ENCODE data around the gene LTF. TPM values are rescaled to one million over a fixed set of nuclear protein-coding genes. Genes with fewer than 3 reads are reported as not detected.

Gene LTF
- total and polyA plus RNA-seq, 4 donors = 0.13 to 5.5 (median 1.9) TPM

DNA sequence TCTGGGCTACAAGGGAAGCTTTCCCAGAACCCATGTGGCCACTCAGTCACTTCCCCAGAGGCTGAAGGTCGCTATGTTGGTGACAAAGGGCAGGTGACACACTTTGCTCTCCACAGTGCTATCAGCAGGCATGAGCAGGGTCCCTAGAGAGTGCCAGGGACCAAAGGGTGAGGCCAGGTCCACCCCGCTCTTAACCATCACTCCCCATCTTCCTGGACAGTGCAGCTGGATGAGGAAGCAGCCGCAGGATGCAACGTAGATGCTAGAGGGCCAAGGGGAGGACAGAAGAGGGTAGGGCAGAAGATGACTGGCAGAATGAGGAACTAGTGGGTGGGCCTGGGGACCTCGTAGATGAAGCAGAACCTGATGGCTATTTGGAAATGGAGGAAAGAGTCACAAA is 13.6 kb upstream of the LTF start:
- H3K27ac ChIP-seq (ENCODE audit: low read depth in 1 of 2, low read length in 2 of 2) = no peak overlapping the region
- DNase-seq (peak in 1 of 2 donors; percentile 65), ATAC-seq (ENCODE audit: low FRiP score) (no peak)
- no peak overlapping the region for H3K4me3 ChIP-seq (ENCODE audit: low read length in 2 of 2)
- peaks cover 2% of the 10 kb centered on the region for H3K9me3 ChIP-seq (ENCODE audit: control insufficient read depth, low read length)
- intact Hi-C loops (cut with DNase I) = no loop called here
- H3K36me3 ChIP-seq (ENCODE audit: control insufficient read depth in 1 of 2, insufficient read depth in 2 of 2, low read length in 1 of 2) = no peaks in the 10 kb centered on the region
- WGBS, 2 donors = 82 to 86% methylated on average over 5 of the region's 5 CpGs
- no peaks in the 10 kb centered on the region for H3K4me1 ChIP-seq (ENCODE audit: control insufficient read depth in 1 of 2, insufficient read depth in 2 of 2, low read length in 2 of 2)
- no peaks in the 10 kb centered on the region for H3K27me3 ChIP-seq (ENCODE audit: control insufficient read depth in 1 of 2, insufficient read depth in 2 of 2, low read length in 1 of 2)

GRCh38 chr3:46477756-46478155 is 13.1 kb upstream of the LTF start:
- intact Hi-C loops (cut with DNase I) = no loop called here

DNA sequence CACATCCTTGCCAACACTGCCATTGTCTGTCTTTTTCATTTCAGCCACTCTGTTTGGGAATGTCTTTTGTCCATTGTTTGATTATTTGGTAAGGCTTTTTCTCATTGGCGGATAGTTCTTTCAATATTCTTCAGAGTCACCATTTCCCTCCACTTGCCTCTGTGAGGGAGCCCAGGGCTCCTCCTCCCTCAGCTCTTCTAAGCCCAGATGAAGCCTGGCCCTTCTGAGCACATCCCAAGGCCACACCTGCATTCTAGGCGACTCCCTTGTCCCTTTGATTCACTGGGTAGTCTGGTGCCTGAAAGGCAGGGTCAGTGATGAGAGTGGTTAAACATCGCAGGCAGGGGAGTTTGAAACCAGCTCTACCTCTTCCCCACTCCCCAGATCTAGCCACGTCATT is 12.4 kb upstream of the LTF start:
- Histone ChIP-seq H3K4me1 (ENCODE audit: control insufficient read depth in 1 of 2, insufficient read depth in 2 of 2, low read length in 2 of 2) (no peaks in the 10 kb centered on the region), H3K27ac (ENCODE audit: low read depth in 1 of 2, low read length in 2 of 2) (no peak overlapping the region), H3K9me3 (ENCODE audit: control insufficient read depth, low read length) (peaks cover 2% of the 10 kb centered on the region), H3K27me3 (ENCODE audit: control insufficient read depth in 1 of 2, insufficient read depth in 2 of 2, low read length in 1 of 2) (no peaks in the 10 kb centered on the region), H3K4me3 (ENCODE audit: low read length in 2 of 2) (no peak overlapping the region), H3K36me3 (ENCODE audit: control insufficient read depth in 1 of 2, insufficient read depth in 2 of 2, low read length in 1 of 2) (no peaks in the 10 kb centered on the region)
- WGBS, 2 donors = 74 to 77% methylated on average over 4 of the region's 4 CpGs
- intact Hi-C loops (cut with DNase I) = no loop called here
- no peak for DNase-seq
- ATAC-seq (ENCODE audit: low FRiP score) = no peak

More at GRCh38 chr3:46477756-46478155, 13.1 kb upstream of the LTF start:
- H3K36me3 ChIP-seq (ENCODE audit: control insufficient read depth in 1 of 2, insufficient read depth in 2 of 2, low read length in 1 of 2) = no peaks in the 10 kb centered on the region
- ATAC-seq (ENCODE audit: low FRiP score) (no peak), DNase-seq (peak in 1 of 2 donors; percentile 59)
- WGBS, 2 donors = 74 to 75% methylated on average over 6 of the region's 6 CpGs
- no peaks in the 10 kb centered on the region for H3K27me3 ChIP-seq (ENCODE audit: control insufficient read depth in 1 of 2, insufficient read depth in 2 of 2, low read length in 1 of 2)
- no peak overlapping the region for H3K27ac ChIP-seq (ENCODE audit: low read depth in 1 of 2, low read length in 2 of 2)
- peaks cover 2% of the 10 kb centered on the region for H3K9me3 ChIP-seq (ENCODE audit: control insufficient read depth, low read length)
- H3K4me3 ChIP-seq (ENCODE audit: low read length in 2 of 2) = no peak overlapping the region
- H3K4me1 ChIP-seq (ENCODE audit: control insufficient read depth in 1 of 2, insufficient read depth in 2 of 2, low read length in 2 of 2) = no peaks in the 10 kb centered on the region

- Histone ChIP-seq H3K9me3 (ENCODE audit: control insufficient read depth, low read length) (no peaks in the 10 kb centered on the region), H3K27ac (ENCODE audit: low read depth in 1 of 2, low read length in 2 of 2) (no peak overlapping the region), H3K27me3 (ENCODE audit: control insufficient read depth in 1 of 2, insufficient read depth in 2 of 2, low read length in 1 of 2) (no peaks in the 10 kb centered on the region), H3K4me1 (ENCODE audit: control insufficient read depth in 1 of 2, insufficient read depth in 2 of 2, low read length in 2 of 2) (no peaks in the 10 kb centered on the region), H3K4me3 (ENCODE audit: low read length in 2 of 2) (no peak overlapping the region), H3K36me3 (ENCODE audit: control insufficient read depth in 1 of 2, insufficient read depth in 2 of 2, low read length in 1 of 2) (no peaks in the 10 kb centered on the region)
- intact Hi-C loops (cut with DNase I) = no loop called here
- ATAC-seq (ENCODE audit: low FRiP score) (no peak), DNase-seq (peak in 1 of 2 donors; percentile 25)
- 77 to 84% methylated on average over 2 of the region's 2 CpGs for WGBS, 2 donors
These were observed 8.0 kb upstream of the LTF start for GRCh38 chr3:46472736-46473135.

- DNase-seq (no peak), ATAC-seq (ENCODE audit: low FRiP score) (no peak)
- Histone ChIP-seq H3K4me3 (ENCODE audit: low read length in 2 of 2) (no peak overlapping the region), H3K27me3 (ENCODE audit: control insufficient read depth in 1 of 2, insufficient read depth in 2 of 2, low read length in 1 of 2) (no peaks in the 10 kb centered on the region), H3K9me3 (ENCODE audit: control insufficient read depth, low read length) (no peaks in the 10 kb centered on the region), H3K36me3 (ENCODE audit: control insufficient read depth in 1 of 2, insufficient read depth in 2 of 2, low read length in 1 of 2) (no peaks in the 10 kb centered on the region), H3K4me1 (ENCODE audit: control insufficient read depth in 1 of 2, insufficient read depth in 2 of 2, low read length in 2 of 2) (no peaks in the 10 kb centered on the region), H3K27ac (ENCODE audit: low read depth in 1 of 2, low read length in 2 of 2) (no peak overlapping the region)
- 90 to 94% methylated on average over 5 of the region's 5 CpGs for WGBS, 2 donors
- intact Hi-C loops (cut with DNase I) = no loop called here
These were observed 6.7 kb upstream of the LTF start for GRCh38 chr3:46471371-46471914.

DNA sequence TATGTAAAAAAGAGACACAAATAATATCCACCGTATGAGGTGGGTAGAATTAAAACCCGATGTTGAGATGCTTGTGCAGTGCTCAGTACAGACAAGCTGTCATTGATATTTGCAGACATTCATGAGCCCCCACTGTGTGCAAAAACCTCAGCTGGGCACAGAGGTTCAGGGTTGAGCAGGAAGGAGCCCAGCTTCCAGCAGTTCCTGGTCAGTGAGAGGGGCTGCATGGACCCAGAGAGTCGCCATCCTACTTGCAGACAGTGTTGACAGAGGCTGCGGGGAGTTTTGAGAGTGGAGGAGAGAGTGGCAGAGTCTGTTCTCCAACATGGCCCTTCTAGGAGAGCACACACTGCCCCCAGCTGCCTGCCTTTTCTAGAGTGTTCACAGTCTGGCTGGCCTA is 6.1 kb upstream of the LTF start:
- no peaks in the 10 kb centered on the region for H3K9me3 ChIP-seq (ENCODE audit: control insufficient read depth, low read length)
- H3K4me3 ChIP-seq (ENCODE audit: low read length in 2 of 2) = no peak overlapping the region
- H3K36me3 ChIP-seq (ENCODE audit: control insufficient read depth in 1 of 2, insufficient read depth in 2 of 2, low read length in 1 of 2) = no peaks in the 10 kb centered on the region
- ATAC-seq (ENCODE audit: low FRiP score) (no peak), DNase-seq (no peak)
- intact Hi-C loops (cut with DNase I) = no loop called here
- no peaks in the 10 kb centered on the region for H3K27me3 ChIP-seq (ENCODE audit: control insufficient read depth in 1 of 2, insufficient read depth in 2 of 2, low read length in 1 of 2)
- 88 to 92% methylated on average over 4 of the region's 4 CpGs for WGBS, 2 donors
- no peak overlapping the region for H3K27ac ChIP-seq (ENCODE audit: low read depth in 1 of 2, low read length in 2 of 2)
- no peaks in the 10 kb centered on the region for H3K4me1 ChIP-seq (ENCODE audit: control insufficient read depth in 1 of 2, insufficient read depth in 2 of 2, low read length in 2 of 2)

GRCh38 chr3:46469680-46470357 is 5.1 kb upstream of the LTF start:
- intact Hi-C loops (cut with DNase I) = no loop called here
- Histone ChIP-seq H3K4me1 (ENCODE audit: control insufficient read depth in 1 of 2, insufficient read depth in 2 of 2, low read length in 2 of 2) (no peaks in the 10 kb centered on the region), H3K4me3 (ENCODE audit: low read length in 2 of 2) (no peak overlapping the region), H3K27ac (ENCODE audit: low read depth in 1 of 2, low read length in 2 of 2) (no peak overlapping the region), H3K9me3 (ENCODE audit: control insufficient read depth, low read length) (no peaks in the 10 kb centered on the region), H3K27me3 (ENCODE audit: control insufficient read depth in 1 of 2, insufficient read depth in 2 of 2, low read length in 1 of 2) (no peaks in the 10 kb centered on the region), H3K36me3 (ENCODE audit: control insufficient read depth in 1 of 2, insufficient read depth in 2 of 2, low read length in 1 of 2) (no peaks in the 10 kb centered on the region)
- DNase-seq = peak in 1 of 2 donors; percentile 52
- 86 to 87% methylated on average over 3 of the region's 3 CpGs for WGBS, 2 donors
- ATAC-seq (ENCODE audit: low FRiP score) = no peak

DNA sequence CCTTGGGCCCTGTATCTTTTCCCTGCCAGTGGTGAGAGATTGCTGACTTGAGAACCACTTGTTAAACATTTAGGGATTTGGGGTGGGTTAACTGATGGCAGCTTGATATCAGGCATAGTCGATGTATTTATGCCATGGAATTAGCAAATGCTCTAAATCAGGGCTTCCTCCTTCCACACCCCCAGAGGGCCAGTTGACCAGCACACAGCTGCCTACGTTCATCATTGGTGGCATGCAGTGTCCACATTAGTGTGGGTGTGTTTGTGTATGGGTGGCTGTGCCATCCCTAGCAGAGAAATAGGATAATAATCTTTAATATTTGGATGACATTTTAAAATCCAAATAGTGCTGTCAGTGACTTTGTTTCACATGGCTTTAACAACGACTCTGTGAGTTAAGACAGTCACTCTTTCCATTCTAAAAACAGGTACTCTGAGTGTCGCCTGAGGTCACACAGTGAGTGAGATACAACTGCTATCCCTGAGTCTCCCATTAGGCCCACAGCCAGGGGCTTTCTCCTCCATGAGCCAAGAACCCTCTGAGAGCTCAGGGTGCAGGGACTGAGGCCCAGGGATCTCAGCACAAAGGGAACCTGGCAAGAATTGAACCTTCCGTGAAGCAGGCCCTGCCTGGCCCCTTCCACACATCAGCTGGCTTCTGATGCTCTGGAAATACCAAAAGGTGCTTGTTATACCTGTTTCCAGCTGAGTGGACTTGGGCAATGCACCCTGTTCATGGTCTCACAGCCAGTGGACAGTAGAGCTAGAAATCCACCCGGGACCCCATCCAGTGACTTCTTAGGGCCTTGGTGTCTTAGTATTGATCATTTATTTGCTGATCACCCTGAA is 4.3 kb upstream of the LTF start:
- no peaks in the 10 kb centered on the region for H3K4me1 ChIP-seq (ENCODE audit: control insufficient read depth in 1 of 2, insufficient read depth in 2 of 2, low read length in 2 of 2)
- no peak overlapping the region for H3K27ac ChIP-seq (ENCODE audit: low read depth in 1 of 2, low read length in 2 of 2)
- no peaks in the 10 kb centered on the region for H3K36me3 ChIP-seq (ENCODE audit: control insufficient read depth in 1 of 2, insufficient read depth in 2 of 2, low read length in 1 of 2)
- 73 to 75% methylated on average over 6 of the region's 6 CpGs for WGBS, 2 donors
- intact Hi-C loops (cut with DNase I) = no loop called here
- H3K27me3 ChIP-seq (ENCODE audit: control insufficient read depth in 1 of 2, insufficient read depth in 2 of 2, low read length in 1 of 2) = peaks cover 0 to 2% of the 10 kb centered on the region in 2 donors
- no peak for DNase-seq
- no peak for ATAC-seq (ENCODE audit: low FRiP score)
- no peaks in the 10 kb centered on the region for H3K9me3 ChIP-seq (ENCODE audit: control insufficient read depth, low read length)
- no peak overlapping the region for H3K4me3 ChIP-seq (ENCODE audit: low read length in 2 of 2)

All from aorta (tissue), 5 donors.